ENCODE measurements around the gene ATCAY. TPM values are rescaled to one million over a fixed set of nuclear protein-coding genes. Genes with fewer than 3 reads are reported as not detected.
"Not testable (repeated sequence)": the region's sequence is repeated elsewhere in the genome, so short reads cannot be mapped to it uniquely, and the experiment has no call there.

ATCAY gene
- total and polyA plus RNA-seq, 4 experiments from 2014 or later, result not detected

DNA sequence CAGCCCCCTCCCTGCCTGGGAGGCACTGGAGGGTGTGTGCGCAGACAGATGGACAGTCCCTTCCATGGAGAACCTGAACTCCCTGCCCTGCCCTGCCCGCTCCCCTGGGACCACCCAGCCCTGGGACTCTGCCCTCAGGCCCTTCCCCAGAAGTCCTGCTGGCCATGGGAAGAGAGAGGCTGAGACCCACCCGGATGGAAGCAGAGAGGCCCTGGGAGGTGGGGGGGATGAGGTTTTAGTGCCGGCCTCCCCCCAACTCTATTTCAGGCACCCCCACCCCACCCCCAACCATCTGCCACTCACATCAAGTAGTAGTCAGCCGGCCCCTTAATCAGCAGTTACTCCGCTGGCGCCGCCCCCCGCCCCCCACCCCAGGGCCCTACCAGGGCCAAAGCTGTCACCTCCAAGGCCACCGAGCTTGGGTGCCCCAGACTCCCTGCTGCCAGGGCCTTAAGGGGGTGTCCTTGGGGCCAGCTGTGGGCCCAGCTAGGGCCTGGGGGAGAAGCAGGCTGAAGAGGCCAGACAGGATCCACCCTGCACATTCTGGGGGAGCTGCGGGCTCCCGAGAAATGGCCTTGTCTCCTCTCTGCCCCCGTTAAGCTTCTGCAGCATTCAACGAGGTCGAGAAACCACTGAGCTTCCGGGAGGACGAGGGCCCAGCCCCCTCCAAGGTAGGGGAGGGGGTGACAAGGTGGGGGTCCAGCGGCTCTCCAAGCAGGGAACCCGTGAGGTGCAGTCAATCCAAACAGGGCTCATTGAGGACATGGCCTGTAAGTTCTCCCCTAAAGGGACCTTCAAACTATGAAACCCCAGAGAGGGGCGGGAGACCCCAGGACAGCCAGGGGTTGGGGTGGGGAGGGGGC is 69.7 kb downstream of the ATCAY start:
- no peak overlapping the region for H3K27ac ChIP-seq (ENCODE audit: low read depth, low read length)

DNA sequence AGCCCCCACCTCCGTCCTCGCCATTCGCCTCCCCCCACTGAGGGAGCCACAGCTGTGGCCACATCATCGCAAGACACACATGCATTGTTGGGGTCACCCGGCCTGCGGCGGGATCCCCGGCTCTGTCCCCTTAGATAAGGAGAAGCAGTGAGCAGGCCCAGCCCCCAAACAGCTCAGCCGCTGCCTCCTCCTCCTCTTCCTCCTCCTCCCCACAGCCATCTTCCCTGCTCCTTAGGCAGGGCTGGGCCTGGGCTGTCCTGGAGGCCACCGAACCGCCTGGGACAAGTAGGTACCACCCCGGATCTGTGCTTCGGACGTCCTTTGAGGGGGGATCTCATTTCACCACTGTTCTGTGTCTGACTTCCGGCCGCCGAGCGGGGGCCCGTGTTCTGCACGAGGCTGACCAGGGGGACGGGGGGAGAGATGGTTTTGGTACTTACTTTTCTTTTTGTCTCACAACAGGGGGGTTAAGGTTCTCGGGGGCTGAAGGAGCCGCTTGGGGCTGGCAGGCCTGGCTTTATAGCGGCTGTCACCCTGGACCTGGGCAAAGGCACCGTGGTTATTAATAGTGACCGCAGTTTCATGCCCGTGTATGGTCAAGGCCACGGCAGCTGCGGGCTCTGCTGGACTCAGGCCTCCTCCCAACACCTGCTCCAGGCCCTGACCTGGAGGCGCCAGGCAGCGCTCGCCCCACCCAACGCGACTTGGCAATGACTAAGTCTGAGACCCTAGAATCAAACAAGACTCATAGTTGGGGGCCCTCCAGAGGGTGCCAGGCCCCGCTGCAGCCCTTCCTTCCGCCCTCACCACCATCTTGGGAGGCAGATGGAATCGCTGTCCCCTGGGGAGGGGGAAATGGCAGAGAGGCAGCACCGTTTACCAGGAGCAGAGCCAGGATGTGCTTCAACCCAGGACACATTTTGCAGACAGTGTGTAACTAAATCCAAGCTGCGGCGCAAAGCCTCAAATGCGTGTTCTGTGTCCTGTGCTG is 70.7 kb downstream of the ATCAY start:
- Mint-ChIP-seq H3K4me1 (peaks cover 2 to 7% (median 4%) of the 10 kb centered on the region in 4 donors), H3K27me3 (peaks cover 0 to 3% of the 10 kb centered on the region in 2 donors), H3K9me3 (no peaks in the 10 kb centered on the region), H3K27ac (peak overlapping the region in 2 of 7 donors; percentile 35 to 47), H3K4me3 (peak overlapping the region in 3 of 8 donors; percentile 7 to 16 (median 10)), H3K36me3 (no peaks in the 10 kb centered on the region)
- H3K27ac ChIP-seq (ENCODE audit: low read depth, low read length), result no peak overlapping the region
- H3K4me1 ChIP-seq (ENCODE audit: insufficient read depth, low read length), result no peaks in the 10 kb centered on the region
- no peaks in the 10 kb centered on the region for H3K36me3 ChIP-seq (ENCODE audit: insufficient read depth, low read length)
- intact Hi-C loops (cut with micrococcal nuclease), result no loop called here
- H3K4me3 ChIP-seq (ENCODE audit: low read length in 2 of 2), result no peak overlapping the region
- CTCF ChIA-PET (ENCODE audit: partially characterized antibody), result no interaction called here
- POLR2A ChIA-PET (ENCODE audit: partially characterized antibody), result no interaction called here
- no peaks in the 10 kb centered on the region for H3K27me3 ChIP-seq (ENCODE audit: insufficient read depth, low read length)
- no peak for DNase-seq
- no peaks in the 10 kb centered on the region for H3K9me3 ChIP-seq (ENCODE audit: control insufficient read depth in 1 of 2, low read length in 2 of 2)

More for the DNA sequence above, 69.7 kb downstream of the ATCAY start:
- Histone ChIP-seq H3K36me3 (ENCODE audit: insufficient read depth, low read length) (no peaks in the 10 kb centered on the region), H3K9me3 (ENCODE audit: control insufficient read depth in 1 of 2, low read length in 2 of 2) (no peaks in the 10 kb centered on the region), H3K27me3 (ENCODE audit: insufficient read depth, low read length) (no peaks in the 10 kb centered on the region), H3K4me3 (ENCODE audit: low read length in 2 of 2) (no peak overlapping the region), H3K4me1 (ENCODE audit: insufficient read depth, low read length) (no peaks in the 10 kb centered on the region)
- no peak for DNase-seq
- CTCF ChIA-PET (ENCODE audit: partially characterized antibody), result no interaction called here
- intact Hi-C loops (cut with micrococcal nuclease), result no loop called here
- Mint-ChIP-seq H3K4me1 (peaks cover 2 to 7% (median 4%) of the 10 kb centered on the region in 4 donors), H3K27ac (no peak overlapping the region), H3K4me3 (no peak overlapping the region), H3K27me3 (peaks cover 0 to 3% of the 10 kb centered on the region in 2 donors), H3K9me3 (no peaks in the 10 kb centered on the region), H3K36me3 (no peaks in the 10 kb centered on the region)
- POLR2A ChIA-PET (ENCODE audit: partially characterized antibody), result no interaction called here

DNA sequence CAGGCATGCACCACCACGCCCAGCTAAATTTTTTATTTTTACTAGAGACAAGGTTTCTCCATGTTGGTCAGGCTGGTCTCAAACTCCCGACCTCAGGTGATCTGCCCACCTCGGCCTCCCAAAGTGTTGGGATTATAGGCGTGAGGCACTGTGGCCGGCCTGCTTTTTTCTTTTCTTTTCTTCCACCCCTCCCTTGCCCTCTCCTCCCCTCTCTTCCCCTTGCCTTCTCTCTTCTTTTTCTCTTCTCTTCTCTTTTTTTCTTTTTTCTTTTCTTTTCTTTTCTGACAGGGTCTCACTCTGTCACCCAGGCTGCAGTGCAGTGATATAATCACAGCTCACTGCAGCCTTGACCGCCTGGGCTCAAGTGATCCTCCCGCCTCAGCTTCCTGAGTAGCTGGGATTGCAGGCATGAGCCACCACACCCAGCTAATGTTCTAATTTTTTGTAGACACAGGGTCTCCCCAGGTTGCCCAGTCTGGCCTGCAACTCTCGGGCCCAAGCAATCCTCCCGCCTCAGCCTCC is 72.3 kb downstream of the ATCAY start:
- H3K36me3 Mint-ChIP-seq, result not testable (repeated sequence)
- CTCF ChIA-PET (ENCODE audit: partially characterized antibody), result interaction anchor here (0.7 kb wide), 1 partner anchor 346 kb away, joined by 4 read pairs; the partner anchor contains the start of gene TBXA2R

DNA sequence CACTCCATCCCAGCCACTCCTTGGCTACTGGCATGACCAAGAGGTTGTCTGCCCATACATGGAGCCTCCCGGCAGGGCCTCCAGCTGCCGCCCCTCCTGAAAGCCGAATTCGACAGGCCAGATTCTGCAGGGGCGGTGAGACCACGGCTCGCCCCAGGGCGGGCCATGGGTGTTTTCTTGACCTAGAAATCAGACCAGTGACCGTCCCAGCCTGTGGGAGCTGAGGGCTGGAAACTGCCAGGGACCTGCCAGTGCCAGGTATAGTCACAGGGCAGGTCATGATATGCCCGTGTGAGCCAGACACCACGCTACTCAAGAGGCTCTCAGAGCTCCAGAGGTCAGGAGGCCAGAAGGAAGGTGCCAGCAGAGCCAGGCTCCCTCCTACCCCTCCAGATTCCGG is 73.6 kb downstream of the ATCAY start:
- H3K27ac ChIP-seq (ENCODE audit: low read depth, low read length), result no peak overlapping the region
- ChIA-PET CTCF (ENCODE audit: partially characterized antibody) (no interaction called here), POLR2A (ENCODE audit: partially characterized antibody) (no interaction called here)
- H3K4me1 ChIP-seq (ENCODE audit: insufficient read depth, low read length), result no peaks in the 10 kb centered on the region
- no peak overlapping the region for H3K4me3 ChIP-seq (ENCODE audit: low read length in 2 of 2)
- H3K36me3 ChIP-seq (ENCODE audit: insufficient read depth, low read length), result no peaks in the 10 kb centered on the region
- Mint-ChIP-seq H3K4me1 (peaks cover 2 to 7% (median 4%) of the 10 kb centered on the region in 4 donors), H3K36me3 (peaks cover 0 to 6% of the 10 kb centered on the region in 2 donors), H3K4me3 (no peak overlapping the region), H3K27ac (no peak overlapping the region), H3K27me3 (no peaks in the 10 kb centered on the region), H3K9me3 (no peaks in the 10 kb centered on the region)
- H3K9me3 ChIP-seq (ENCODE audit: control insufficient read depth in 1 of 2, low read length in 2 of 2), result no peaks in the 10 kb centered on the region
- no peaks in the 10 kb centered on the region for H3K27me3 ChIP-seq (ENCODE audit: insufficient read depth, low read length)
- no peak for DNase-seq
- intact Hi-C loops (cut with micrococcal nuclease), result no loop called here

More for the DNA sequence above, 72.3 kb downstream of the ATCAY start:
- H3K4me3 Mint-ChIP-seq; H3K36me3 ChIP-seq (ENCODE audit: insufficient read depth, low read length); H3K4me1 Mint-ChIP-seq; H3K27ac Mint-ChIP-seq; intact Hi-C loops (cut with micrococcal nuclease); POLR2A ChIA-PET (ENCODE audit: partially characterized antibody); H3K9me3 ChIP-seq (ENCODE audit: control insufficient read depth in 1 of 2, low read length in 2 of 2); H3K27me3 ChIP-seq (ENCODE audit: insufficient read depth, low read length); H3K9me3 Mint-ChIP-seq; DNase-seq; H3K27ac ChIP-seq (ENCODE audit: low read depth, low read length); H3K4me1 ChIP-seq (ENCODE audit: insufficient read depth, low read length); H3K27me3 Mint-ChIP-seq; H3K4me3 ChIP-seq (ENCODE audit: low read length in 2 of 2): not testable (repeated sequence)

DNA sequence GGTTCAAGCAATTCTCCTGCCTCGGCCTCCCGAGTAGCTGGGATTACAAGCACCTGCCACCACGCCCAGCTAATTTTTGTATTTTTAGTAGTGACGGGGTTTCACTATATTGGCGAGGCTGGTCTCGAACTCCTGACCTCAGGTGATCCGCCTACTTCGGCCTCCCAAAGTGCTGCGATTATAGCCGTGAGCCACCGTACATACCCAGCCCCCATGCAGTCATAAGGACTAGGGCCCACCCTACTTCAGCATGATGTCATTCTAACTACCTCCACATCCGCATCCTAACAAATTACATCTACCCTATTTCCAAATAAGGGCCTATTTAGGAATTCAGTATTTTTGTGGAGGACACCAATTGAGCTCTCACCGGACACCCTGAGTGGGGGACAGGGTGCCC is 74.8 kb downstream of the ATCAY start:
- H3K27me3 ChIP-seq (ENCODE audit: insufficient read depth, low read length); H3K36me3 Mint-ChIP-seq; H3K4me1 Mint-ChIP-seq; POLR2A ChIA-PET (ENCODE audit: partially characterized antibody); H3K4me1 ChIP-seq (ENCODE audit: insufficient read depth, low read length); DNase-seq; H3K27ac ChIP-seq (ENCODE audit: low read depth, low read length); H3K9me3 Mint-ChIP-seq; H3K36me3 ChIP-seq (ENCODE audit: insufficient read depth, low read length); CTCF ChIA-PET (ENCODE audit: partially characterized antibody); H3K27me3 Mint-ChIP-seq; H3K27ac Mint-ChIP-seq; H3K4me3 Mint-ChIP-seq; H3K9me3 ChIP-seq (ENCODE audit: control insufficient read depth in 1 of 2, low read length in 2 of 2); intact Hi-C loops (cut with micrococcal nuclease); H3K4me3 ChIP-seq (ENCODE audit: low read length in 2 of 2): not testable (repeated sequence)

DNA sequence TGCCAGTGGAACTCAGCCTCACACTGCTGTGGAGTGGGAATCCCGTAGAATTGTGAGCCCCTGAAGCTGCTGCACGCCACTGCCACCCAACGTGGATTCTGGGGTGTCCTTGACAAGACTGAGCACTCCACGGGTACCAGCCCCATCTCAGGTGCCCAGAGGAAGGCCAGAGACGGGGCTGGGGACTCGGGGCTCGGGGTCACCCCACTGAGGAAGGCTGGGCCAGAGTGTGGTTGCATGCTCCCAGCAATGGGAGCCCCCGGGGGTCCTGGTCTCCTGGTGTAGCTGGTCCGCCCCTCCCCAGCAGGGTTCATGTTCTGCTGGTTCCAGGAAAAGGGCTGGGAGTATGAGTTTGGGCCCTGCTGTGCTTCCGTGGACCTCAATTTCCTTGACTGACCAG is 75.2 kb downstream of the ATCAY start:
- peaks cover 4 to 8% of the 10 kb centered on the region in 2 donors for H3K36me3 Mint-ChIP-seq
- H3K27ac ChIP-seq (ENCODE audit: low read depth, low read length), result no peak overlapping the region
- POLR2A ChIA-PET (ENCODE audit: partially characterized antibody), result no interaction called here
- no peak overlapping the region for H3K27ac Mint-ChIP-seq
- no peaks in the 10 kb centered on the region for H3K4me1 ChIP-seq (ENCODE audit: insufficient read depth, low read length)
- H3K4me3 Mint-ChIP-seq, result no peak overlapping the region
- no peaks in the 10 kb centered on the region for H3K9me3 Mint-ChIP-seq
- H3K4me3 ChIP-seq (ENCODE audit: low read length in 2 of 2), result no peak overlapping the region
- peaks cover 9% of the 10 kb centered on the region for H3K36me3 ChIP-seq (ENCODE audit: insufficient read depth, low read length)
- no peaks in the 10 kb centered on the region for H3K27me3 Mint-ChIP-seq
- CTCF ChIA-PET (ENCODE audit: partially characterized antibody), result no interaction called here
- no peaks in the 10 kb centered on the region for H3K27me3 ChIP-seq (ENCODE audit: insufficient read depth, low read length)
- H3K4me1 Mint-ChIP-seq, result peaks cover 2 to 7% (median 4%) of the 10 kb centered on the region in 4 donors
- no peak for DNase-seq
- intact Hi-C loops (cut with micrococcal nuclease), result no loop called here
- H3K9me3 ChIP-seq (ENCODE audit: control insufficient read depth in 1 of 2, low read length in 2 of 2), result no peaks in the 10 kb centered on the region

Data from CD4-positive, alpha-beta memory T cell (primary cell).